ENCODE results near the gene ZNF878.

ZNF878 gene

DNA sequence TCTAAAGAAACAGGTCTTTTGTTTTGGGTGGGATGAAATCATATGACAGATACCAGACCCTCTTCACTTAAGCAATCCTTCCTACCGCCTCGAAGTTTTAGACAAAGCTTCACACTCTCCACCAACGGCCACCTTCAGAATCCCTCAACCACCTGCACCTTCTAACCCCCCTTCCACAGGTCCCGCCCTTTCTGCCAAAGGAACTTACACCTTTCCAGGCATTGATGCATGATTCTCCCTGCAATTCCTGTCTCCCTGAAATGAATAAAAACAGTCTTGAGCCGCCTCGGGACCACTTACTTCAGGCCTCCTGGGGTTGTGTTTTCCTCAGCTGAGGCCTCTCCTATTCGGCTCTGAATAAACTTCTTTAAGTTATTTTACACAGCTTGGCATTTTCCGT, 18.1 kb downstream of the ZNF878 start:
- no peak for DNase-seq

DNA sequence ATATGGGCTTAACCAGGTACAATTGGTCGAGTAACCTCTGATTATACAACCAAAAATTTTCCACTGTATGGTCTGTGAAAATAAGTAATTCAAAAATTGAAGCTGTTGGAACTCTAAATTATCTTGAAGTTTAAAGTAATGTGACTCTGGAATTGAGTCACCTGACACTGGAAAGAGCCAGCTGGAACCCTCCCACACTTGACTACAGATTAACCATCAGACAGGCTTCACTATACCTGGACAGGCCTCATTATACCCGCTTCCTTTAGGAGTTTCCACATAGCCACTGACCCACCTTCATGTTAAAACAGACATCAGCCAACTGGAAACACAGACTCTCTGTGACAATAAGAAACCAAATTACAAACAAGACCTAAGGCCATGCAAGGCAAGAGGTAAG, 18.6 kb downstream of the ZNF878 start:
- DNase-seq, result no peak

GRCh38 chr19:12015753-12016116, 37.0 kb downstream of the ZNF878 start:
- DNase-seq, result no peak

- no peak for DNase-seq
Observed at GRCh38 chr19:12015015-12015752, 37.6 kb downstream of the ZNF878 start.

DNA sequence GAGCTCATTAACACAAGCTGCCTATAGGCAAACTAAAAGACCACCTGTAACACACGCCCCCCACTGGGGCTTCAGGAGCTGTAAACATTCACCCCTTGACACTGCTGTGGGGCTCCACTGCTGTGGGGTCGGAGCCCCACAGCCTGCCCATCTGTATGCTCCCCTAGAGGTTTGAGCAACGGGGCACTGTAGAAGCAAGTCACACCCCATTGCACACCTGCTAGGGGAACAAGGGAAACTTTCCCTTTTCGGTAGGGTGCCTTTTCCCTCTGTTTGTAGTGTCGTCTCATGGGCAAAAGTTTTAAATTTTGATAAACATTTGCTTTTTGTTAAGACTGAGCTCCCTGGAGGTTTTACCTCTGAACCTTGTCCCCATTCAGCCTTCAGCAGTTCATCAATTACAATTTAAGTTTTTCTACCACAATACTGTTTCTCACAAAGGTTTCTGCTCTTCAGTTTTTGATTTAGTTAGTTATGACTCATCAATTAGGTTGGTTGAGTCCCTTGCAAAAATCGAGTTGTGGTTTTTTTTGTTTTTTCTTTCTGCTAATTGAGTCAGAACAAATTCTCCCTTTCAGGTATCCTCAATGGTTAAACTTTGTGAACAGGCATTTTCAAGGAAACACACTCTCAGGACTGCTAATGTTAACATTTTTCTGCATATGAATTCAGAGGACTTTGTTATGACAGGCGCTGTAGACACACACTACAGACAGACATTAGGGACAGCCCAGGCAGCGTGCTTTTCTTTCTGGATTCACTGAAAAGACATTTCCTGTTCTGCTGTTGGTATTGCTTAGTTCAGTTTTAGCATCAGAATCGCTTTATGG, 52.4 kb downstream of the ZNF878 start:
- no peak for DNase-seq

- no peak for DNase-seq
Observed at GRCh38 chr19:11995174-11995573, 57.6 kb downstream of the ZNF878 start.
